Skeletal muscle cell (primary cell): ENCODE results near the gene ERI3.

ENCODE experiments used
- DNase-seq: peaks from one replicate; pipeline ENCODE4 v3.0.0-alpha.2; 2010; ENCODE audit warnings: low read depth
- H3K4me3 ChIP-seq: 2 replicates; pipeline ENCODE4 v1.5.1; 2011; ENCODE audit warnings: low read depth, mild to moderate bottlenecking, control low read depth, low read length, moderate library complexity

ERI3 gene

GRCh38 chr1:44322367-44322766 is 32.7 kb downstream of the ERI3 start:
- DNase-seq = no peak
- no peak overlapping the region for H3K4me3 ChIP-seq

GRCh38 chr1:44321466-44321865 is 33.6 kb downstream of the ERI3 start:
- DNase-seq = no peak
- H3K4me3 ChIP-seq = no peak overlapping the region

DNA sequence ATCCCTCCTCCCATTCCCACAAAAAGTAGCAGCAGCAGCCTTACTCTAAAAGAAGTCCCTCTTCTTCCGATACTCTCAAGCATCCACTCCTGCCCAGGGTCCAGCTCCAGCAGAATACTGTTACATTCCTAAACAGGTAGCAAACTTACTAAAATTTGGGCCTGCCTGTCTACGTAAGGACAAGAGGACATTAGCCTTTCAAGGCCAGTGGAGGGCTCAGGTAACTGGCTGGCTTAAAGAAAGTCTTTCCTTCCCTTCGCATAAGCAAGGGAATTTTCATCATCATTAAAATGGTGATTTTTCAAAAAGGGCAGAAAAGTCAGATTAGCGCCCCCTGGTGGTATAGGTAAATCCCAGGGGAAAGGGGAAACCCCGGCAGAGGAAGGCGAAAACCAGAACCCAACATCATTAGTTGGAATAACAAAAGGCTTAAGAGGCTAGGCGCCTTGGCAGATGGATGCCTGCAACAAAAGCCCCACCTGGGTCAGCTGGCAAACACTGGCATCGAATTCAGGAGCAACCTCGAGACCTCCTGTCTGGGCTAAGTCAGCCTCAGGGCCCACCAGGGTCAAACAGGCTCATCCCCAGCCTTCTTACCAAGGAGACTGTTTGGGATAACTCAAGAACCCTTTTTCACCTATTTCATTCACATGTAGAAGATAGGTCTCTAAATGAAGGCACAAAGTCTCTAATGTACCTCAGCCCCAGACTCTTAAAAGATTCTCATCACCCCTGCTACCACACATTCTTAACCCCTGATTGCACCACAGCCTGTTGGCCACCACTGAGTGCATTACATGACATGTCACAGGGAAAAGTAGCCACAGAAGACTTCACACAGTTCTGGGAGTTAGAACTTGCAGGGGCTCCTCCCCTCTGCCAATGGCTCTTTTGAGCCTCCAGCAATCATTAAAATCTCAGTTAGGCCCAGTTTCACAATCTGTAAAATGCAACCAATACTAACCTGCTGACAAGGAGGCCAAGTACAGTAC is 36.7 kb downstream of the ERI3 start:
- H3K4me3 ChIP-seq = no peak overlapping the region
- DNase-seq = peak; percentile 14

GRCh38 chr1:44316231-44316759 is 38.8 kb downstream of the ERI3 start:
- no peak for DNase-seq
- no peak overlapping the region for H3K4me3 ChIP-seq

DNA sequence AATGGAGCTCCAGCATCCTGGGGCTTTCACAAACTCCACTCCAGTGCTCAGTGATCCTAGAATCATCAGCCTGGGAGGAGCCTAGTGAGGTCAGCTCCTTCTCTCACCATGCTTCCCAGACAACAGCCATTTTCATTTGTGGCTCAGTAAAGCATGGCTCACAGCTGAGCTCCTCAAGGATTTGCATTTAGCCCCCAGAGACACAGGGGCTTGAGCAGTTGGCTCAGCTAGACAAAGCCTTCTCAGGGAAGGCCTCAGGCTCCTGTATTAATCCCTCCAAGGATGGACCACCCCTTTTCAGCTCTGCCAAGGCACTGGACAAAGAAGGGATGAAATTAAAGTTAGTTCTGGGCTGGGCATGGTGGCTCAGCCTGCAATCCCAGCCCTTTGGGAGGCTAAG is 39.5 kb downstream of the ERI3 start:
- no peak overlapping the region for H3K4me3 ChIP-seq
- no peak for DNase-seq

GRCh38 chr1:44314452-44314851 is 40.6 kb downstream of the ERI3 start:
- no peak for DNase-seq

DNA sequence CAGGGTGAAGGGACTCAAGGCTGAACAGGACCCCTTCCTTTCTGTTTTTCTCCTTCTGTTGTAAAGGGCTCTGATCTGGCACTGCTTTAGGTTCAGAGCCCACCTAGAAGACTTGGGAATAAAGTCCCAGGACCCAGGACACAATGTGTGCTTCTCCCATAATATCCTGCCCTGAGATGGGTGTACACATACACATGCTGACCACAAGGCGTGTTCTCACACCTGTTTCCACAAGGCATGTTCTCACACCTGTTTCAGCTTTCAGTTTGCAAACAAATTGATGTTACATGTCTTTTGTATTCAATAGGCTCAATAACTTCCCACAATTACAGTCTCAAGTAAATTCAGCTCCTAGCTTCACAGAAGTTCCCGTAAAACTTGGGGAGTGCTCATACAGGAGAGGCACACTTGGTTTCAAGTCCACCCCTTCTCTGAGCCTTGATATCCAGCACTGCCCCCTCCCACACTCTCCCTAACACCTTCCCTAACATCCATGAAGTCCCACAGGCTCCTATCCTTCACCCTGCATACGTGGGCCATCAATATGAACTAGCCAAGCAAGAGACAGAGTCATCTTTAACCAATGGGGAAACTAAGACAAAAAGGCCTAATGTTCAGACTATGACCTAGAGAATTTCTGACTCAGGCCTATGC is 41.7 kb downstream of the ERI3 start:
- no peak for DNase-seq
- no peak overlapping the region for H3K4me3 ChIP-seq

More at GRCh38 chr1:44314452-44314851, 40.6 kb downstream of the ERI3 start:
- no peak overlapping the region for H3K4me3 ChIP-seq

- H3K4me3 ChIP-seq = no peak overlapping the region
- no peak for DNase-seq
These were observed 42.5 kb downstream of the ERI3 start for GRCh38 chr1:44312399-44313196.

- H3K4me3 ChIP-seq = no peak overlapping the region
- no peak for DNase-seq
These were observed 45.1 kb downstream of the ERI3 start for GRCh38 chr1:44310006-44310405.

- H3K4me3 ChIP-seq = no peak overlapping the region
- no peak for DNase-seq
These were observed 49.1 kb downstream of the ERI3 start for GRCh38 chr1:44305962-44306422.

DNA sequence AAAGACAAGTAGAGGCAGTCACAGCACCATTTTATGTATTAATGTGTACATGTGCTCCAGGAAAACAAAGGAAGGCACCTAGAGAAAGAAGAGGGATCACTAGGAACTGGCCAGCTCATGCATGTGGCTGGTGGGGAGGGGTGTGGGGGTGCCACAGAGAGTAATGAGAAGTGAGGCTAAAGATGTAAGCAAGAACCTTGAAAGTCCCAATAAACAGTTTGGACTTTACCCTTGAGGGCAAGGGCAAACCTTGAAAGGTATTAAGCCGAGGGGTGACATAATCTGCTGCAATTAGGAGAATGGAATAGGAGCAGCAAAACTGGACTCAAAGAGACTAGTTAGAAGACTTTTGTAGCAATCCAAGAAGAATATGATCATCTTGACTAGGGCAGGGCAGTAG is 51.5 kb downstream of the ERI3 start:
- DNase-seq = no peak
- no peak overlapping the region for H3K4me3 ChIP-seq

DNA sequence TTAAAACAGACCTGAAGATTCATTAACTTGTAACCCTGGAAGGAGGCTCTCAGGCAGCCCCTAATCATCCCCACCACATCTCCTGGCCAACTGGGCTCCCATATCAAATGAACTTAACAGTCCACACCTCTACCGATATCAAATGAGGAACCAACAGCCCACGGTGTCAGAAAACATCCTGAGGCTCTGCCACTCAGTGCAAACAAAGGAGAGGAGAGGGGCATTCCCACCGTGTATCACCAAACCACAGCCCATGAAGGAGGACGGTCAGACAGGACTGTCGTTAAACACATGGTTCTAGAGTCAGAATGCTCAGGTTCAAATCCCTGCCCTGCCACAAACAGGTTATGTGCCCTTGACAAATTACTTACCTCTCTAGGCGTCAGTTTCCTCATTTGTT is 52.5 kb downstream of the ERI3 start:
- H3K4me3 ChIP-seq = no peak overlapping the region
- DNase-seq = no peak

DNA sequence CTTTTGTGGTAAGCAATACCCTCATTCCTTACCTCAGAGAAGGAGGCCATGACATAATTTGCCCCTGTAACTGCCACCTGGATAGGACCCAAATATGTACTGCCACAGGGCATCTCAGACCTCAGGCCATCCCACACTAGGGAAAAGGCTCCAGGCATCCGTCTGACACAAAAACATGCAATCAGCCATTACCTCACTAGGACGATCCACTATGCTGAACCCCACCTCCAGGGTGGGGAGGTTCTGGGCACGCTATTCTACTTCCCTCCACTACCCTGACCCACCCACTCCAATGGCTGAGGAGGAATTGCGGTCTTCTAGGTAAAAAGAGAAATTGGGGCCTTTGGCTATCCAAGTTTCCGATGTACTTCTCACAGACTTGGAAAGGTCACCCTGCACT is 53.6 kb downstream of the ERI3 start:
- no peak for DNase-seq
- no peak overlapping the region for H3K4me3 ChIP-seq

GRCh38 chr1:44300852-44301251 is 54.2 kb downstream of the ERI3 start:
- DNase-seq = no peak

GRCh38 chr1:44297695-44298400 is 57.2 kb downstream of the ERI3 start:
- no peak overlapping the region for H3K4me3 ChIP-seq

More at GRCh38 chr1:44300852-44301251, 54.2 kb downstream of the ERI3 start:
- no peak overlapping the region for H3K4me3 ChIP-seq

GRCh38 chr1:44296806-44297205 is 58.3 kb downstream of the ERI3 start:
- no peak for DNase-seq
- H3K4me3 ChIP-seq = no peak overlapping the region

More at GRCh38 chr1:44297695-44298400, 57.2 kb downstream of the ERI3 start:
- DNase-seq = no peak

DNA sequence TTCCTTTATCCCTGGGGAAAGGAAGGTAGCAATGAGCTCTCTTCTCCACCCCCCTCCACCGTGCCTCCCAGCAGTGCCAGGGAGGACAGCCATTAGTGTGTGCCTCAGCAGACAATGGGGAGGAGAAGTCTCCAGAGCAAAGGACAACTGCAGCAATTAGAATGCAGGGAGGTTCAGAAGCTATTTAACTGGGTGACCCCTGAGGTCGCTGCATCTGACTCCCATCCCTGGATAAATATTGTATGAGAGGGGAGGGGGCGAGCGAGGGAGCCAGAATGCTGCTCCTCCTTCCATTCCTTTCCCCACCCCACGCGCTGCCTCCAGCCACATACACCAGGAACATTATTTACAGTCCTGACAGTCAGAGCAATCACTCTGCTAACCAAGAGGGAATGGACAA is 59.0 kb downstream of the ERI3 start:
- H3K4me3 ChIP-seq = no peak overlapping the region

GRCh38 chr1:44294588-44295007 is 60.5 kb downstream of the ERI3 start:
- no peak for DNase-seq
- no peak overlapping the region for H3K4me3 ChIP-seq

More for the DNA sequence above, 59.0 kb downstream of the ERI3 start:
- DNase-seq = no peak
